Uterus (tissue), 4 donors: Measurements from ENCODE around the gene CFAP20DC. TPM values are rescaled to one million over a fixed set of nuclear protein-coding genes. Genes with fewer than 3 reads are reported as not detected.
"Not testable (repeated sequence)": the region's sequence is repeated elsewhere in the genome, so short reads cannot be mapped to it uniquely, and the experiment has no call there.

Experiments used
- DNase-seq, 2 donors: peaks; one replicate each; pipeline ENCODE4 v3.0.0-alpha.2; 2019 to 2020
- H3K27ac ChIP-seq, 2 donors: fragments of 200-600 bp; sonication (generic); 1 replicate in 1 of 2; 2 replicates in 1 of 2; pipeline ENCODE4 v1.5.1; 2016 to 2018
- H3K27me3 ChIP-seq, 2 donors: fragments of 200-600 bp; sonication (generic); one replicate each; pipeline ENCODE4 v1.5.1; 2018 to 2019; ENCODE audit warnings: control low read depth in 1 of 2
- H3K36me3 ChIP-seq, 2 donors: fragments of 200-600 bp; sonication (generic); one replicate each; pipeline ENCODE4 v1.5.1; 2019; ENCODE audit warnings: control low read depth in 1 of 2
- H3K4me1 ChIP-seq, 2 donors: fragments of 200-600 bp; sonication (generic); one replicate each; pipeline ENCODE4 v1.5.1; 2018 to 2019; ENCODE audit warnings: control low read depth in 1 of 2
- H3K4me3 ChIP-seq, 2 donors: fragments of 200-600 bp; sonication (generic); 1 replicate in 1 of 2; 2 replicates in 1 of 2; pipeline ENCODE4 v1.5.1; 2018 to 2019; ENCODE audit warnings: mild to moderate bottlenecking in 1 of 2
- H3K9me3 ChIP-seq, 2 donors: fragments of 200-600 bp; sonication (generic); one replicate each; pipeline ENCODE4 v1.5.1; 2019; ENCODE audit warnings: control low read depth in 1 of 2
- POLR2A ChIP-seq, 2 donors: fragments of 450-650 bp; IDR thresholded peaks; one replicate each; pipeline ENCODE4 v1.6.1; 2016; ENCODE audit warnings: antibody characterized with exemption in 2 of 2, mild to moderate bottlenecking in 1 of 2, moderate library complexity in 1 of 2
- intact Hi-C: fragments of 100-400 bp; cut with DNase I; formaldehyde crosslinking; loops from one replicate; pipeline ENCODE4 v1.15.1; 2023; ENCODE audit warnings: low total_unique reads
- total RNA-seq, 4 donors: library from RNA; depleted of rRNA in 3 of 4; stranded (reverse); fragments of >200 nt in 3 of 4; gene quantifications; one replicate each; pipeline versions ENCODE4 v1.1.0 to v1.2.4, GENCODE V29; 2014 to 2023
- TF ChIP-seq, protein P1 (sequence below), 4 experiments: fragments of 200-600 bp in 2 of 4; fragments of 450-650 bp in 2 of 4; sonication (generic) in 2 of 4; IDR thresholded peaks; one replicate each; pipeline ENCODE4 v1.5.1; 2016 to 2019; ENCODE audit warnings: antibody characterized with exemption in 4 of 4, mild to moderate bottlenecking in 2 of 4, moderate library complexity in 1 of 4
- donor health status: DM: yes; HTN: yes; CAD: no.

CFAP20DC gene
- total RNA-seq, 4 donors from 2014 or later, result under 0.01 to 5.1 TPM; not detected in 2

GRCh38 chr3:58861551-58861950 is 188.3 kb downstream of the CFAP20DC start:
- no peaks in the 10 kb centered on the region for H3K9me3 ChIP-seq
- H3K27me3 ChIP-seq, result no peaks in the 10 kb centered on the region
- no peak for TF ChIP-seq POLR2A (IDR thresholded peaks at IDR 0.05)
- TF ChIP-seq, protein P1, sequence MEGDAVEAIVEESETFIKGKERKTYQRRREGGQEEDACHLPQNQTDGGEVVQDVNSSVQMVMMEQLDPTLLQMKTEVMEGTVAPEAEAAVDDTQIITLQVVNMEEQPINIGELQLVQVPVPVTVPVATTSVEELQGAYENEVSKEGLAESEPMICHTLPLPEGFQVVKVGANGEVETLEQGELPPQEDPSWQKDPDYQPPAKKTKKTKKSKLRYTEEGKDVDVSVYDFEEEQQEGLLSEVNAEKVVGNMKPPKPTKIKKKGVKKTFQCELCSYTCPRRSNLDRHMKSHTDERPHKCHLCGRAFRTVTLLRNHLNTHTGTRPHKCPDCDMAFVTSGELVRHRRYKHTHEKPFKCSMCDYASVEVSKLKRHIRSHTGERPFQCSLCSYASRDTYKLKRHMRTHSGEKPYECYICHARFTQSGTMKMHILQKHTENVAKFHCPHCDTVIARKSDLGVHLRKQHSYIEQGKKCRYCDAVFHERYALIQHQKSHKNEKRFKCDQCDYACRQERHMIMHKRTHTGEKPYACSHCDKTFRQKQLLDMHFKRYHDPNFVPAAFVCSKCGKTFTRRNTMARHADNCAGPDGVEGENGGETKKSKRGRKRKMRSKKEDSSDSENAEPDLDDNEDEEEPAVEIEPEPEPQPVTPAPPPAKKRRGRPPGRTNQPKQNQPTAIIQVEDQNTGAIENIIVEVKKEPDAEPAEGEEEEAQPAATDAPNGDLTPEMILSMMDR (IDR thresholded peaks at IDR 0.05), result no peak
- H3K36me3 ChIP-seq, result no peaks in the 10 kb centered on the region
- no peak overlapping the region for H3K4me3 ChIP-seq
- no peaks in the 10 kb centered on the region for H3K4me1 ChIP-seq
- intact Hi-C loops, result no loop called here
- no peak for DNase-seq
- H3K27ac ChIP-seq, result no peak overlapping the region

DNA sequence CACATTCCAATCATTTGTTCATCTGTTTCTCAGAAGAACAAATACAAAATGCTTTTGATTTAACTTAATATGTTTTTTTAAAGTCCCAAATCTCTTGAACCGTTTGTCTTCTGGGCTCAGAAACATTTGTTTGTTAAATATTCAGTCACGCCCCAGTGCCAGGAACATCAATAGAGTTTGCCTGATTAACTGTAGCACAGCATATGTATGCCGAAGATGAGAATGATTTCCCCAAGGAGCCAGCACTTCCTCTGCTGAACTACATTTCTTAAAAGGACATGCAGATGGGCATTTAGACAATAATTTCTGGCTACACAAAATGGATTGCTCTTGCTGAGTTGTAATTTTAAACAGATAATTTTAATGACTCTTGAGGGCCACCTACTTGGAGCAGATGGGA is 191.7 kb downstream of the CFAP20DC start:
- TF ChIP-seq, protein P1 (IDR thresholded peaks at IDR 0.05), result no peak
- no peak for TF ChIP-seq POLR2A (IDR thresholded peaks at IDR 0.05)
- H3K4me1 ChIP-seq, result no peaks in the 10 kb centered on the region
- H3K9me3 ChIP-seq, result no peaks in the 10 kb centered on the region
- H3K27me3 ChIP-seq, result no peaks in the 10 kb centered on the region
- no peak for DNase-seq
- intact Hi-C loops, result no loop called here
- H3K4me3 ChIP-seq, result no peak overlapping the region
- H3K27ac ChIP-seq, result no peak overlapping the region
- no peaks in the 10 kb centered on the region for H3K36me3 ChIP-seq

- intact Hi-C loops, result no loop called here
- H3K4me3 ChIP-seq, result no peak overlapping the region
- no peak overlapping the region for H3K27ac ChIP-seq
- TF ChIP-seq, protein P1 (IDR thresholded peaks at IDR 0.05), result no peak
- TF ChIP-seq POLR2A (IDR thresholded peaks at IDR 0.05), result no peak
- H3K27me3 ChIP-seq, result no peaks in the 10 kb centered on the region
- no peak for DNase-seq
- H3K4me1 ChIP-seq, result no peaks in the 10 kb centered on the region
- H3K36me3 ChIP-seq, result no peaks in the 10 kb centered on the region
- no peaks in the 10 kb centered on the region for H3K9me3 ChIP-seq
These were observed 192.4 kb downstream of the CFAP20DC start for GRCh38 chr3:58857402-58857801.

- intact Hi-C loops, result no loop called here
- TF ChIP-seq POLR2A (IDR thresholded peaks at IDR 0.05), result no peak
- TF ChIP-seq, protein P1 (IDR thresholded peaks at IDR 0.05), result no peak
These were observed 201.0 kb downstream of the CFAP20DC start for GRCh38 chr3:58848826-58849225.

GRCh38 chr3:58842050-58842747 is 207.6 kb downstream of the CFAP20DC start:
- intact Hi-C loops, DNase-seq, H3K27me3 ChIP-seq: not testable (repeated sequence)

More at GRCh38 chr3:58848826-58849225, 201.0 kb downstream of the CFAP20DC start:
- H3K9me3 ChIP-seq, result no peaks in the 10 kb centered on the region
- H3K4me3 ChIP-seq, result no peak overlapping the region
- H3K27ac ChIP-seq, result no peak overlapping the region
- DNase-seq, result no peak
- no peaks in the 10 kb centered on the region for H3K4me1 ChIP-seq
- H3K27me3 ChIP-seq, result no peaks in the 10 kb centered on the region
- H3K36me3 ChIP-seq, result no peaks in the 10 kb centered on the region

More at GRCh38 chr3:58842050-58842747, 207.6 kb downstream of the CFAP20DC start:
- not testable (repeated sequence) for H3K4me1 ChIP-seq, H3K4me3 ChIP-seq, H3K9me3 ChIP-seq, H3K27ac ChIP-seq, H3K36me3 ChIP-seq
